ENCODE measurements around the gene CD74.

DNA sequence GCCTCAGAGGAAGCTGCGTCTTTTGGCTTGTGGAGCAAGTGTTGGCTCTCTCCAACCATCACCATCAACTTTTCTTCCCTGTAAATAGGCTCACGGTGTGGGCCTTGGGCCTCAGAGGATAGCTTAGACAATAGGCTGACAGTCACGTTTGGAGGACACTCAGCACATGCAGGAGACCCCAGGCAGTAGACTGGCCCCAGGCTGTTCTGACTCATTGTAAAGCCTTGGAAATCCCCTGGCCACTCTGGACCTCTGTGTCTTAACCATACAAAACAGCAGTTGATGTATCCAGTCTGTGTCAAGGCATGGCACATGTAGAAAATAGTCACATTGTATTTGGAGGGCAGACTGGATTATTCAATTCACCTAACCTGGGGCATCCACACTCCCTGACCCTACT lies 18.6 kb downstream of the CD74 start:
- TF ChIP-seq RAD21 (conservative IDR thresholded peaks at IDR 0.05 in 1 of 2, IDR thresholded peaks at IDR 0.05 in 1 of 2) (no peak), MAFK (IDR thresholded peaks at IDR 0.05; ENCODE audit: partially characterized antibody) (no peak), NR3C1 (IDR thresholded peaks at IDR 0.05) (no peak), EP300 (IDR thresholded peaks at IDR 0.05) (no peak), CBX8 (IDR thresholded peaks at IDR 0.05) (no peak), SMC3 (IDR thresholded peaks at IDR 0.05) (no peak), POLR2A (IDR thresholded peaks at IDR 0.05; ENCODE audit: low read length) (no peak)
- TF ChIP-seq, protein P1, sequence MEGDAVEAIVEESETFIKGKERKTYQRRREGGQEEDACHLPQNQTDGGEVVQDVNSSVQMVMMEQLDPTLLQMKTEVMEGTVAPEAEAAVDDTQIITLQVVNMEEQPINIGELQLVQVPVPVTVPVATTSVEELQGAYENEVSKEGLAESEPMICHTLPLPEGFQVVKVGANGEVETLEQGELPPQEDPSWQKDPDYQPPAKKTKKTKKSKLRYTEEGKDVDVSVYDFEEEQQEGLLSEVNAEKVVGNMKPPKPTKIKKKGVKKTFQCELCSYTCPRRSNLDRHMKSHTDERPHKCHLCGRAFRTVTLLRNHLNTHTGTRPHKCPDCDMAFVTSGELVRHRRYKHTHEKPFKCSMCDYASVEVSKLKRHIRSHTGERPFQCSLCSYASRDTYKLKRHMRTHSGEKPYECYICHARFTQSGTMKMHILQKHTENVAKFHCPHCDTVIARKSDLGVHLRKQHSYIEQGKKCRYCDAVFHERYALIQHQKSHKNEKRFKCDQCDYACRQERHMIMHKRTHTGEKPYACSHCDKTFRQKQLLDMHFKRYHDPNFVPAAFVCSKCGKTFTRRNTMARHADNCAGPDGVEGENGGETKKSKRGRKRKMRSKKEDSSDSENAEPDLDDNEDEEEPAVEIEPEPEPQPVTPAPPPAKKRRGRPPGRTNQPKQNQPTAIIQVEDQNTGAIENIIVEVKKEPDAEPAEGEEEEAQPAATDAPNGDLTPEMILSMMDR (IDR thresholded peaks at IDR 0.05): no peak

Measured in A549 (cell line).